HG02938 (cell line): Measurements from ENCODE around the gene GTF2F2.

Experiments used
- ATAC-seq: cut with Tn5 transposase; IDR thresholded peaks from one replicate; pipeline ENCODE4 v1.9.1; 2021; ENCODE audit warnings: mild to moderate bottlenecking, moderate library complexity; ENCODE audit not compliant: unreplicated experiment

Gene GTF2F2

DNA sequence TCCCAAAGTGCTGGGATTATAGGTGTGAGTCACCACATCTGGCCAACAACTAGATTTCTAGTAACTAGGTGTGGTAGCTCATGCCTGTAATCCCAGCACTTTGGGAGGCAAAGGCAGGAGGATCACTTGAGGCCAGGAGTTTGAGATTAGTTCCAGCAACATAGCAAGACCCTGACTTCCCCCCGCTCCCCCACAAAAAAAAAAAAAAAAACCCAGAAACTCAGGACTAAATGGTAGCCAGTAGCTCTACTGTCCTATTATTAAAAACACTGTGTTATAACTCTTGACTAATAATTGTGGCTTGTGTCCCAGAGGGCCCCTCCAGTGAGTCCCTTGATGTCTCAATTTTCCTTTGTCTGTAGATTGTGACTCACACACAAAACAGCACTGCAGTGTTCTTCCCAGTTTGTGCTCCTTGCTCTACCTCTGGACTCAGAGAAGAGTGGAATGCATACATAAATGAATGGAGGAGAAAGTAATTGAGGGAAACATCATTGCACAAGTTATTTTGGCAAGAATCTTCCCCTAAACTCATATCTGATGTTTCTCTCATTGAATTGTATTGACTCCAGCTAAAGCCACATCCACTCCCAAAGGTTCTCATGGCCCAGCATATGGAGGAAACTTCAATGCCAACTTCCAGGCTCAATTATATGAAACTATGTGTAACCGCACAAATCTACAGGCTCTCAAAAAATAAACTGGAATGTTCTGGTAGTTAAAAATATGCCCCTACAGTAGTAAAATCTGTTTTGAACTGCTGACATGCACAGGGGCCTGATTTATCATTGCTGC lies 211.9 kb downstream of the GTF2F2 start:
- no peak for ATAC-seq

- no peak for ATAC-seq
Measured at GRCh38 chr13:45332831-45333219, 212.5 kb downstream of the GTF2F2 start.

DNA sequence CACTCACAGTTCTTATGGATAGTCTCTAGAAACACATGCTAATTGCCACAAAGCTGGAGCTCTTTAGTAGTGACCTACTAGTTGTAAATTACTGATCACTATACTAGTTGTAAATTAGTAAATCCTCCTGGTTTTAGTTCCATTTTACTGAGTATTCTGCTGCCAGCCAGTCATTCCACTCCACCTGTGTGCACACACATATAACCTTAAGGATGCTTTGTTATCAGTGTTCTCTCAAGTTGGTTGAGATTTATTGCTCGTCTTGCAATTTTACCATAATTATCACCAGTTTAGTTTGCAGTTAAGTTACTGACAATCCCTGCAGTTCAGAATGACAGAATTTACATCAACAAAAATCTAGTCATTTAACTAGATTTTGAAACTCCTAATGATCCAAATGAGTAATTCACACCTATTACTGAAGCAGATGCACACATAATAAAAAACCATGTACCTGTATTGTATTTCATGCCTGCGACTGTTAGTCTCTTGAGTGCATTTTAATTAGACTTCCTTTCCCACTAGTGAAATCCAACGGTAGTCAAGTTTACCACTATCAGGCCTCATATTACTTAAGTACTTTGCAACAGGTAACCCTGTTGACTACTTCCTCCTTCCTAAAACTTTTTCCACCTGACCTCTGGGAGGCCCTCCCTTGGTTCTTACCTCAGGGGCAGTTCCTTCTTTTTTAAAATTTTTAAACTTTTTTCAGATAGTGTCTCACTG lies 213.1 kb downstream of the GTF2F2 start:
- ATAC-seq, result no peak
